ENCODE results near the gene ABCC9. TPM values are rescaled to one million over a fixed set of nuclear protein-coding genes. Genes with fewer than 3 reads are reported as not detected.
"Not testable (repeated sequence)": the region's sequence is repeated elsewhere in the genome, so short reads cannot be mapped to it uniquely, and the experiment has no call there.

Gene ABCC9
- total RNA-seq, 1 experiment from 2014 or later: 0.03 TPM

DNA sequence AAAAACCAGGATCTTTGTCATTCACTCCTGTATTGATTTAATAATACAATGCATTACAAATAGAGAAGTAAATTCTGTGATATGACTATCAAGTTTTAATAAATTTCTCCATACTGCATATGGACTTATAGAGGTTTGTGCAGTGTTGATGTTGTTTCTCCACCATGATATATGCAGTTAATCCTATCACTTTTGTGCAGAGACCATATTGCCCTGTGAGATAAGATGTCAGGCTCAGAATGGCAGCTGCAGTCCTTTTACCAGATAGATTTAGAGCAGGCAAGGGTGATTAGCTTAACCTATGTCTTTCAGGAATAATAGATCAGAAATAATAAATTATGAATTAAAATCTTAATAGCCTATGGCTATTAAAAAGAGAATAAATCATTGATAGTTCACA lies 128.1 kb downstream of the ABCC9 start:
- H3K36me3 ChIP-seq (ENCODE audit: control insufficient read depth, insufficient read depth, low read length): no peaks in the 10 kb centered on the region
- ChIA-PET CTCF (no interaction called here), POLR2A (no interaction called here)
- no peak for DNase-seq (ENCODE audit: low read depth, low spot score)
- no peak overlapping the region for H3K4me3 ChIP-seq (ENCODE audit: low read depth in 2 of 2, low read length in 2 of 2)
- H3K27ac ChIP-seq (ENCODE audit: low read length): no peak overlapping the region
- no peaks in the 10 kb centered on the region for H3K9me3 ChIP-seq (ENCODE audit: control insufficient read depth, insufficient read depth, low read depth, low read length)
- intact Hi-C loops (cut with micrococcal nuclease; ENCODE audit: unreplicated experiment): no loop called here
- TF ChIP-seq, protein P1, sequence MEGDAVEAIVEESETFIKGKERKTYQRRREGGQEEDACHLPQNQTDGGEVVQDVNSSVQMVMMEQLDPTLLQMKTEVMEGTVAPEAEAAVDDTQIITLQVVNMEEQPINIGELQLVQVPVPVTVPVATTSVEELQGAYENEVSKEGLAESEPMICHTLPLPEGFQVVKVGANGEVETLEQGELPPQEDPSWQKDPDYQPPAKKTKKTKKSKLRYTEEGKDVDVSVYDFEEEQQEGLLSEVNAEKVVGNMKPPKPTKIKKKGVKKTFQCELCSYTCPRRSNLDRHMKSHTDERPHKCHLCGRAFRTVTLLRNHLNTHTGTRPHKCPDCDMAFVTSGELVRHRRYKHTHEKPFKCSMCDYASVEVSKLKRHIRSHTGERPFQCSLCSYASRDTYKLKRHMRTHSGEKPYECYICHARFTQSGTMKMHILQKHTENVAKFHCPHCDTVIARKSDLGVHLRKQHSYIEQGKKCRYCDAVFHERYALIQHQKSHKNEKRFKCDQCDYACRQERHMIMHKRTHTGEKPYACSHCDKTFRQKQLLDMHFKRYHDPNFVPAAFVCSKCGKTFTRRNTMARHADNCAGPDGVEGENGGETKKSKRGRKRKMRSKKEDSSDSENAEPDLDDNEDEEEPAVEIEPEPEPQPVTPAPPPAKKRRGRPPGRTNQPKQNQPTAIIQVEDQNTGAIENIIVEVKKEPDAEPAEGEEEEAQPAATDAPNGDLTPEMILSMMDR (IDR thresholded peaks at IDR 0.05): no peak
- TF ChIP-seq SIN3A (IDR thresholded peaks at IDR 0.05; ENCODE audit: borderline replicate concordance, insufficient read depth, low read depth, low read length) (no peak), TCF7L2 (IDR thresholded peaks at IDR 0.05; ENCODE audit: low read depth, low read length) (no peak), POLR2AphosphoS5 (IDR thresholded peaks at IDR 0.05; ENCODE audit: low read depth, low read length) (no peak)
- TF ChIP-seq, protein P2, sequence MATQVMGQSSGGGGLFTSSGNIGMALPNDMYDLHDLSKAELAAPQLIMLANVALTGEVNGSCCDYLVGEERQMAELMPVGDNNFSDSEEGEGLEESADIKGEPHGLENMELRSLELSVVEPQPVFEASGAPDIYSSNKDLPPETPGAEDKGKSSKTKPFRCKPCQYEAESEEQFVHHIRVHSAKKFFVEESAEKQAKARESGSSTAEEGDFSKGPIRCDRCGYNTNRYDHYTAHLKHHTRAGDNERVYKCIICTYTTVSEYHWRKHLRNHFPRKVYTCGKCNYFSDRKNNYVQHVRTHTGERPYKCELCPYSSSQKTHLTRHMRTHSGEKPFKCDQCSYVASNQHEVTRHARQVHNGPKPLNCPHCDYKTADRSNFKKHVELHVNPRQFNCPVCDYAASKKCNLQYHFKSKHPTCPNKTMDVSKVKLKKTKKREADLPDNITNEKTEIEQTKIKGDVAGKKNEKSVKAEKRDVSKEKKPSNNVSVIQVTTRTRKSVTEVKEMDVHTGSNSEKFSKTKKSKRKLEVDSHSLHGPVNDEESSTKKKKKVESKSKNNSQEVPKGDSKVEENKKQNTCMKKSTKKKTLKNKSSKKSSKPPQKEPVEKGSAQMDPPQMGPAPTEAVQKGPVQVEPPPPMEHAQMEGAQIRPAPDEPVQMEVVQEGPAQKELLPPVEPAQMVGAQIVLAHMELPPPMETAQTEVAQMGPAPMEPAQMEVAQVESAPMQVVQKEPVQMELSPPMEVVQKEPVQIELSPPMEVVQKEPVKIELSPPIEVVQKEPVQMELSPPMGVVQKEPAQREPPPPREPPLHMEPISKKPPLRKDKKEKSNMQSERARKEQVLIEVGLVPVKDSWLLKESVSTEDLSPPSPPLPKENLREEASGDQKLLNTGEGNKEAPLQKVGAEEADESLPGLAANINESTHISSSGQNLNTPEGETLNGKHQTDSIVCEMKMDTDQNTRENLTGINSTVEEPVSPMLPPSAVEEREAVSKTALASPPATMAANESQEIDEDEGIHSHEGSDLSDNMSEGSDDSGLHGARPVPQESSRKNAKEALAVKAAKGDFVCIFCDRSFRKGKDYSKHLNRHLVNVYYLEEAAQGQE (IDR thresholded peaks at IDR 0.05; ENCODE audit: insufficient read depth in 1 of 2, low read depth in 2 of 2, low read length in 1 of 2): no peak
- ATAC-seq: no peak
- no peaks in the 10 kb centered on the region for H3K4me1 ChIP-seq (ENCODE audit: control insufficient read depth, insufficient read depth, low read length)
- BruUV-seq (replicated peaks): no TSS peak
- no peaks in the 10 kb centered on the region for H3K27me3 ChIP-seq (ENCODE audit: control insufficient read depth, insufficient read depth, low read length)
- in situ Hi-C loops (cut with HindIII; ENCODE audit: low pct_unique_long_range_greater_than_20kb, low sequenced_read_pairs): no loop called here

DNA sequence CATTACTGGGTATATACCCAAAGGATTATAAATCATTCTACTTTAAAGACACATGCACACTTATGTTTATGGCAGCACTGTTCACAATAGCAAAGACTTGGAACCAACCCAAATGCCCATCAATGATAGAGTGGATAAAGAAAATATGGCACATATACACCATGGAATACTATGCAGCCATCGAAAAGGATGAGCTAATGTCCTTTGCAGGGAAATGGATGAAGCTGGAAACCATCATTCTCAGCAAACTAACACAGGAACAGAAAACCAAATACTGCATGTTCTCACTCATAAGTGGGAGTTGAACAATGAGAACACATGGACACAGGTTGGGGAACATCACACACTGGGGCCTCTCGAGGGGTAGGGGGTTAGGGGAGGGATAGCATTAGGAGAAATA lies 128.9 kb downstream of the ABCC9 start:
- DNase-seq (ENCODE audit: low read depth, low spot score); H3K4me3 ChIP-seq (ENCODE audit: low read depth in 2 of 2, low read length in 2 of 2); CTCF ChIA-PET; ATAC-seq; BruUV-seq (replicated peaks); intact Hi-C loops (cut with micrococcal nuclease; ENCODE audit: unreplicated experiment); H3K27me3 ChIP-seq (ENCODE audit: control insufficient read depth, insufficient read depth, low read length); H3K4me1 ChIP-seq (ENCODE audit: control insufficient read depth, insufficient read depth, low read length); H3K36me3 ChIP-seq (ENCODE audit: control insufficient read depth, insufficient read depth, low read length); H3K9me3 ChIP-seq (ENCODE audit: control insufficient read depth, insufficient read depth, low read depth, low read length); H3K27ac ChIP-seq (ENCODE audit: low read length); in situ Hi-C loops (cut with HindIII; ENCODE audit: low pct_unique_long_range_greater_than_20kb, low sequenced_read_pairs); POLR2A ChIA-PET: not testable (repeated sequence)

DNA sequence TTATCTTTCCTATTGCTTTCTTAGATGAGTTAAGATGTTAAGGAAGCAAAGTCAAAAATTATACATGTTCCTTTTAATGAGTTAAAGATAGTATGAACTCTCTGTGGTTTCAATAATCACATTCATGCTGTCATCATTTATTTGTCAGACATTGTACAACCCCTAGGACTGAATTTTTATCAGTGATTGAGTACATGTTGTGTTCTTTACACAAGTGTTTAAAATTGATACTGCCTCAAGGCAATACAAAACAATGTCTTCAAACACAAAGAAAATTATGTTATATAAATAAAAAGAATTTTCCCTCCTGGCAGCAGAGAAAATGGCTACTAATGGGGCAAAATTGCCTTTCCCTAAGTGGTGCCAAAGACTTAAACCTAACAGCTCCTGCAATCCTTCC lies 132.1 kb downstream of the ABCC9 start:
- H3K9me3 ChIP-seq (ENCODE audit: control insufficient read depth, insufficient read depth, low read depth, low read length): no peaks in the 10 kb centered on the region
- DNase-seq (ENCODE audit: low read depth, low spot score): no peak
- no peaks in the 10 kb centered on the region for H3K27me3 ChIP-seq (ENCODE audit: control insufficient read depth, insufficient read depth, low read length)
- H3K4me1 ChIP-seq (ENCODE audit: control insufficient read depth, insufficient read depth, low read length): no peaks in the 10 kb centered on the region
- ATAC-seq: no peak
- in situ Hi-C loops (cut with HindIII; ENCODE audit: low pct_unique_long_range_greater_than_20kb, low sequenced_read_pairs) (no loop called here), intact Hi-C loops (cut with micrococcal nuclease; ENCODE audit: unreplicated experiment) (no loop called here)
- ChIA-PET CTCF (no interaction called here), POLR2A (no interaction called here)
- no peaks in the 10 kb centered on the region for H3K36me3 ChIP-seq (ENCODE audit: control insufficient read depth, insufficient read depth, low read length)
- no TSS peak for BruUV-seq (replicated peaks)
- no peak overlapping the region for H3K27ac ChIP-seq (ENCODE audit: low read length)
- no peak overlapping the region for H3K4me3 ChIP-seq (ENCODE audit: low read depth in 2 of 2, low read length in 2 of 2)
- TF ChIP-seq, protein P2 (IDR thresholded peaks at IDR 0.05; ENCODE audit: insufficient read depth in 1 of 2, low read depth in 2 of 2, low read length in 1 of 2): no peak
- TF ChIP-seq, protein P1 (IDR thresholded peaks at IDR 0.05): no peak
